Inferior parietal cortex (tissue), 1 donor: ENCODE results near the gene CDH4.

Source experiments
- DNase-seq: peaks from one replicate; pipeline ENCODE4 v3.0.0-alpha.2; 2016; ENCODE audit errors: extremely low spot score

The CDH4 gene

GRCh38 chr20:61802721-61803311, 550.8 kb downstream of the CDH4 start:
- DNase-seq = no peak

DNA sequence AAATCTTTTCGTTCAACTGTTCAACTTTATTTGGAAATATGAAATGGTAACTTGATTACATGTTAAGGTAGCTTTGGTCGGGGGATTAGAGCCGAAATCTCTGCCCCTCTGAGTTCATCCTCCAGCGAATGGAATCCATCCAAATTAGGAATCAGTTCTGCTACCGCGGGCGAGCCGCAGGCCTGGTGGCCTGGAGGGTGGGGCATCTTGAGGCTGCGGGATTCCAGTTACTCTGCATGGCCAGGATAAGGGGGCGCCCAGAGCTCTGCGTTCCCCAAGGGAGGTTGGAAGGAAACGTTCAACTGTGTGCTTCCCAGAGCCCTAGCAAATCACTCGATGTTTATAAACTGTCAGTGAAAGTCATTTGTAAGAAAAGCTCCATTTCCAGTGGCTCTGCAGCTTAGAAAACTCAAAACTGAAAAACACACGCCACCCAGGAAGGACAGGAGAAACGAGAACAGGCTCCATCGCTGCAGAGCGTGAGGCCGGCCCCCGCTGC, 551.4 kb downstream of the CDH4 start:
- DNase-seq = peak; percentile 16

DNA sequence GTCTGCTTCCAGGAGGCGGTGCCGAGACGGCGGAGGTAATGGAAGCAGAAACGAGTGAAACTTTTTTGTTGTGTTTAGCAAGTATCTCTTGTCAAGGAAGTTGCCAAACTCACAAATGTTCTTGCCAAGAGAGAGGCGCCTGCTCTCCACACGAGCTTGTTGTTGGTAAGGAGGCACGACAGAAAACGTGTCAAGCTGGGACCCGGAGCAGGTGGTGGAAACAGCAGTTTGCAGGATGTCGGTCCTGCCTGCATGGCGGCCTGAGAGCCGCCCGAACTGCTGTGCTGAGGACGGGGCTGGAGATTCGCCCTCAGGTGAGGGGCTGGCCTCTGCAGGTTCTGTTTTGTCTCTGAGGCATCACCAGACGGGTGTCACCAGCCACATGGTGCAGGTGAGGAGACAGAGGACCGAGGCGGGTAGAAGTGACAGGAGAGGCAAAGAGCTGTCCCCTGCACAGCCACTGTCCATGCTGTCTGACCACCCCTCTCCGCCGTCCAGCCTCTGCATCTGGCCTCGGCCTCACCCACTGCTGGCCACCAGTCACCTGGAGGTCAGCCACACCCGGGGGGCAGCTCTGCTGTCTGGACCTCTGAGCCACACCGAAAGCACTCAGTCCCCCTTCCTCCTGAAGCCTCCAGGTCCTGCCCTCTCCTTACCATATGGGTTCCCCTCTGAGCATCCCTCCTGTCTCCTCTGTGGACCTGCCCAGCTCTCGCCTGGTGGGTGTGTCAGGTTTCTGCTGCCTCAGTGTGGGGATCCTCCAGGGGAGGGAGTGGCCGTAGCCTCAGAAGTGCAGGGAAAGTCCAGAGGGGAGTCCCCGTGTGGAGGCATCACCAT, 552.1 kb downstream of the CDH4 start:
- no peak for DNase-seq

DNA sequence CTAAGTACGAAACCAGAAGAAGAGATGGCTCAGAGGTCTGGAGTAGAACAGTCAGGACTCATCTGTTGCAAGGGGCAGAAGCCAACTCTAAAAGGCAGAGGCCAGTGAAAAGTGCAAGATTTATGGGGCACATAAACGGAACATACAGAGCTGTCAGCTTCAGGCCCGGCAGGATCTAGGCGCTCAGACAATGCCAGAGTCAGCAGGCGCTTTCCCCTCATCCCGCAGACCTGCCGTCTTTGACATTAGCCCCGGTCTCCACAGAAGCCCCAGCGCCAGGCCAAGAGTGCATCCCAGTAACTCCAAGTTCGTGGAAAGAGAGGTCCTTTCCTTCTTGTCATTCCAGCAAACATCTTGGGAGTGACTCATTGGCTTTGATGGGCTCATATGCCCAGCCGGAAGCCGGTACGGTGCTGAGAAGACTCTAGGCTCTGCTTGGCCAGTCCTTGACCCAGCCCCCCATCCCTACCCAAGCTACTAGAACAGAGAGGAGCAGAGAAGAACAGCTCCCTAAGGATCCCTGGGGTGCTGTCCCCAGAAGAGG, 552.8 kb downstream of the CDH4 start:
- no peak for DNase-seq

- no peak for DNase-seq
Observed at GRCh38 chr20:61805365-61805764, 553.3 kb downstream of the CDH4 start.

DNA sequence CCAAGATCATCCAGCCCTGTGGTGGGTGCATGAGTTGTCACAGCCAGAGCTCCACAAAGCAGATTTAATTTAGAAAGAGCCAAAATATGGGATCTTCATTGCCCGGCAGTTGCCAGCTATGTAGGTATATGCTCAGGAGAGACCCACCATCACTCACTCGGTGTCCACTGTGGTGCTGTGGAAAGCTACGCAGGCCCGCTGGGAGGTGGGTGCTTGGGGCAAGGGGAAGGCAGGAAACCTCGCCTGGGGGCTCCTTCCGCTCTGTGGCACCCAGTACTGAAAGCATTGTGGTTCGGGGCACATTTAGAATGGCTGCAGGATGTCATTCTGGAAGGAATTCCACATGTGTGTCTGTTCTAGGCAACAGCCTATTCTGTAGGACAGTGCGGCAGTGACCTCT, 553.7 kb downstream of the CDH4 start:
- no peak for DNase-seq

- no peak for DNase-seq
Observed at GRCh38 chr20:61806314-61806713, 554.3 kb downstream of the CDH4 start.

GRCh38 chr20:61806995-61807394, 554.9 kb downstream of the CDH4 start:
- DNase-seq = no peak

DNA sequence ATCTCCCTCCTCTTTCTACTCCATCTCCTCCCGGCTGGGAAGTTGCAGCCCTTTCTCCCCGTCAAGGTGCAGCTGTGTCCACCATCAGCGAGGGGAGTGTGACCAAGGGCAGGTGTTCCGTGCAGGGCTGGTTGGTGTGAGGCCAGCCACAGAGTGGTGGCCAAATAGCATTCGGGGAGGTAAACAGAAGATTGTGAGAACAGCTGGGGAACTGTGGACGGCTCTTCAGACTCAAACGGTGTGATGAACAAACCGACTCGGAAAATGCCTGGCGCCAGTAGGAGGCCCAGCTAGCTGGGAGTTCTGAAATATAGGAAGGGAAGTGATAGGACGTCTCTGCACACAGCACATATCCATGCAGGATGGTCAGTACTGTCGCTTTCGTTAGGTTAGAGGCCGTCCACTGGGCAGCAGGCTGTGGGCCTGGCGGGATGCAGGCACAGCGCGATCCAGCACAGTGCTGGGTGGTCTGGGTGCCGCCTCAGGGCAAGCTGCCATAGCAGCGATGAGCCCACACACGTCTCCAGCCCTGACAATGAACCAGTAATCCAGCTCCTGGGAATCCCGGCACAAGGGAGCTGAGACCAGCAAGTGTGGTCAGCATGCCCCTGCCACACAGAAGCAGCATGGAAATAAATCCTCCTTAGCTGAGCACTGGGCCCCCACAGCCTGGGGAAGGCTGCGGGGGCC, 555.6 kb downstream of the CDH4 start:
- no peak for DNase-seq

DNA sequence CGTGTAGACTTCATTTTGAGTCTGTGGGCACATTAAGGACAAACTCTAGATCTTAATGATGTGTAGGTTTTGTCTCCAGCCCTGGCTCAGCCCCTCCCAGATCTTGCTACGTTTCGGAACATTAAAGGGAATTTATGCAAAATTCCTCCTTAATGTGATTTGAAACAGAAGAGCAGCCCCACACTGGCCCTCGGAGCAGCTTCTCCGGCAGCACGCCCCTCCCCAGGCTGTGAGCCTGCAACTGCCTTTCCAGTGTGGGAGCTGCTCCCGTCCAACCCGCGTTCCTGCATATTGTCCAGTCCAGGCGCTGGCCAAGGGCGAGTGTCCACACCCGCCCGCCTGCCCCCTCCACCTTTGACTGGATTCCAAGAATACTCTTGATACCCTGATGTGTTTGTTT, 556.4 kb downstream of the CDH4 start:
- DNase-seq = no peak

DNA sequence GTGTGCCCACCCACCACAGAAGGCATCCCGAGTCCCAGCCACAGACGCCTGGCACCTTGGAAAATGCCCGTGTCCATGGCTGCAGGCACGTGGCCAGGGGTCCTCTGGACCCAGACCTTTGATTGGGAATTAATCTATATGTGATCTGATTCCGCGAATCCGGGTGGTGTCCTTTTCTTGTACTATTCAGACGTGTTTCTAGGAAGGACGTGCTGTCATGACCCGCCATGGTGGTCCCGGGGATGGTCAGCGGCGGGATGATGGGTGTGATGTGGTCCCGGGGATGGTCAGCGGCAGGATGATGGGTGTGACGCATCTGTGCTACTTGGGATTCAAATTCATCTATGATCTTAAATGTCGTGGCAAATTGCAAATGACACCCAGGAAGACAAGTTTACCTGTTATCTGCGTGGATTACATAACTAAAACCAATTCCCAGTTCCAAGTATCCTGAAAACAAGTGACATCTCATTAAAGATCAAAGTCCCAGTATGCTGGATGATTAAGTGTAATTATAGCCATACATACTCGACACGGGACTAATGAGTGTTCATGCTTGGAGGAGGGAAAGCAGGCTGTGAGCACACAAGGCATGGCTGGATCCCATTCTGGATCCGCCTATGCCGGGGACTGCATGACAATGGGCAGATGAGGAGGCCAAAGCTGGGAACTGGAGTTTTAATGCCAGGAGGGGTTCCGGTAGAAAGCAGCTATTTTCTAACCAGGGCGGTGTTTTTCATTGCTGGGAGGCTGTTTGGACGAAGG, 557.1 kb downstream of the CDH4 start:
- DNase-seq = no peak

GRCh38 chr20:61810066-61810737, 558.1 kb downstream of the CDH4 start:
- DNase-seq = no peak

DNA sequence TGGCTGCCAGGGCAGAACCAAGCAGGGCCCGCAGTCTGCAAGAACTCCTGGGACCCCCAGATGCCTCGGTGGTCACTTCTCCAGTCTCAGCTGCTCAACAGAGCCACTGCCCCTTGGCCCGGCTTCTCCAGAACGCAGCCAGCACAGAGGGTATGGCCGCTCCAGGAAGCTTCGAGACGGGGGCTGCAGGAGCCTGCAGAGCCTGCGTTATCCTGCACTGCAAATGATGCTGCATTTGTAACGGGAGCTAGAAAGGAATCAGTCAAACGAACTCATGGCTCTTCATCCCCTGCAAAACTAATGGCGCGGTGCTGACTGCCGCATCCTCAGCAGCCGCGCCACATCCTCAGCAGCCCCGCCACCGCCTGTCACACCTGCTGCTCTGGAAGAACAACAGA, 558.7 kb downstream of the CDH4 start:
- DNase-seq = no peak

DNA sequence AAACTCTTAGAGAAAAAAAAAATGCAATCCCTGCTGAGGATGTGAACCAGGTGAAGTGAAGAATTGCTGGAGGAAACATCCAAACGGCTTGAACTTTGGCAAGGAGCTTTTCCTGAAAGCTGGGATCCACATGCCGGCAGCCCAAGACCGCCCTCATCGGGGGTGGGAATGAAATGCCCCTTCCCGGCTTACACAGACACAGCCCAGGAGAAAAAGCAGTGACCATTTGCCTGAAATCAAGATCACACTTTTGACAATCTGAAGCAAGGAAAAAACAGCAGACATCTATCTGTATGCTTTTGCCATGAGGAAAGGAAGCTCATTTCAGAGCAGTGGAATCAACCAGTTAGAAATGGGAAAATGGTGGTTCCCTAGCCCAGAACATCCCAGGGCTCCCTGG, 559.1 kb downstream of the CDH4 start:
- no peak for DNase-seq

DNA sequence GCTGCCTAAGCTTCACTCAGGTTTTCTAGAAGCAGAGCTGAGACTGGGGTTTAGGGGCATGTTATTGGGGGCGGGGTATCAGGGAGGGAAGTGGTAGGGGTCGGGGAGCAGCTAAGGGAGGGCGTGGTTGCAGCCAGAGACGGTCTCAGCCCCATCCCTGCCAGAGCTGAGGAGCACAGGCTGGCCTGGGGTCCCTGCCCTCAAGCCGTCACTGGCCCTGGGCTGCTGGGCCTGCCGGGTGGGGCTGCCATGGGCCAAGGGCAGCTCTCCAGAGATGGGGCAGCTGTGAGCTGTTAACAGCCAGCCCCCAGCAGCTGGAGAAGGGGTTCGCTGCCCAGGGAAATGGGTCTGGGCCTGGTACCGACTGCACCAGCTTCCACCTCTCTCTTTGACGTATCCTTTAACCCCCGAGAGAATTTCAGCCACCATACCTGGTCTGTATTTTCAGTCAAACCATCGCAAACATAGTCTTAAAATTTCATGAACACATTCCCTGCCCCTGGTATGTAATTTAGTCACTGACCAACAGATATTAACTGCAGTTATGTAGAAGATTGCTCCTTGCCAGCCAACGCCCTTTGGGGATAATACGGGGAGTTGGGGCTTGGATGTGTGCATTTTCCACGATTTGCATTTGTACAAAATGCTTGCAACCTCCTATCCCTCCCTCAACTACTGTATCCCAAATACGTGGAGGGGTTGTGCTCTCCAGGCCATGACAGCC, 560.2 kb downstream of the CDH4 start:
- no peak for DNase-seq

DNA sequence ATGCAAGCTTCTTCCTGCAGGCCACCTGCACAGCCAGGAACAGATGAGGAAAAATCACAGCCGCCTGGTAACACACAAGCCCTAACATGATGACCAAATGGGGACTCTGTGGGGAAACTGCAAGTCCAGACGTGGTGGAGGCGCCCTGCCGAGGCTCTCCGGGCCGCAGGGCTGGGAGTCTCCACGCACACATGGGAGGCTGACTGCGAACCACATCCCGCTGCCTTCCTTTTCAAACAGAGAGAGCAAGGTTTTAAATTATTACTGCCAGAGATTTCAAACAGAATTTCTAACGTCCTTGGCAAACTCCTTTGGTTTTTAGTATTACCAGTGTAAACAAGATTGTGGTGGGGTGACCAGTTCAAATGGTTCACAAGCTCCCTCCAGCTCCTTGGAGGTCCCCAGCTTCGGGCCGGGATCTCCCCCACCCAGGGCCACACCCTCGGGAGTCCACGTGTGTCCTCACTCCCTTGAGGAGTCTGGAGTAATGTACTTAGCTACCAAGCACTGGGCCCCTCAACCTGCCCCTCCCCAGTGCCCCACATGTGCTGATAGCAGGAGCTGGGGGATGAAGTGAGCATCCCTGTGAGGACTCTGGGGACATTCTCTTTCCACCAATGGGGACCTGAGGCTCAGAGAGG, 560.9 kb downstream of the CDH4 start:
- DNase-seq = no peak

- no peak for DNase-seq
Observed at GRCh38 chr20:61813791-61814190, 561.7 kb downstream of the CDH4 start.

GRCh38 chr20:61814244-61814643, 562.2 kb downstream of the CDH4 start:
- no peak for DNase-seq

DNA sequence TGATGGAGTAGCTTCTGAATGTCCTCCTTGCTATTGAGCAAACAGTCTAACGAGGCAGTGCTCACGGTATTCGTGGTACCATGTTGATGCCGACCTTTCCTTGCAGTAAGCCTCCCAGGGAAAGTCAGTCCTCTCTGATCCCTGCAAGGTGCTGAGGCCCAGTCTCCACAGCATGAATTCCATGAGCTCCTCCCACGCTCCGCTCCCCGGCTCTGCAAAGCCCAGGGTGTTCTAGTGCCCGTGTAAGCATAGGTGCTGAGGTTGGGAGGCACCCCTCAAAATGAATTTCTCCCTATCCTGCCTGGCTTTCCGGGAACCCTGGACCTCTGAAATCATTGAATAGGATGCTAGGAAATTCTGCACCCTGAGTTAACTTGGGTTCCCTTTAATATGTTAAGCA, 562.7 kb downstream of the CDH4 start:
- DNase-seq = no peak

GRCh38 chr20:61815176-61815575, 563.1 kb downstream of the CDH4 start:
- no peak for DNase-seq
